ENCODE measurements around the gene ZNF534. TPM values are rescaled to one million over a fixed set of nuclear protein-coding genes. Genes with fewer than 3 reads are reported as not detected.
A peak's percentile ranks its signal among the peaks of the same experiment; 100 is the strongest.

ZNF534 gene
- total and polyA plus RNA-seq, 5 donors from 2014 or later: not detected

DNA sequence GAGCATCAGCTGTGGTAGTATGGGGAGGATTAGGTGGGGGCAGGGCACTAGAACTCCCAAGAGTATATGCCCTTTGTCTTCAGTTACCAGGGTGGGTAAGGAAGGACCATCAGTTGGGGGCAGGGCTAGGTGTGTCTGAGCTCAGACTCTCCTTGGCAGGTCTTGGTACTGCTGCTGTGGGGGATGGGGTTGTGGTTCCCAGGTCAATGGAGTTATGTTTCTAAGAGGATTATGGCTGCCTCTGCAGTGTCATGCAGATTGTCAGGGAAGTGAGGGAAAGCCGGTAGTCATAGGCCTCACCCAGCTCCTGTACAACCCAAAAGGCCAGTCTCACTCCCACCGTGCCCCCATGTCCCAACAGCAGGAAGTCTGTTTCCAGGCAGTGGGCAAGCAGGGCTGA lies 15.6 kb downstream of the ZNF534 start:
- no peak overlapping the region for H3K27ac Mint-ChIP-seq
- ATAC-seq (ENCODE audit: low read depth in 2 of 2): no peak

DNA sequence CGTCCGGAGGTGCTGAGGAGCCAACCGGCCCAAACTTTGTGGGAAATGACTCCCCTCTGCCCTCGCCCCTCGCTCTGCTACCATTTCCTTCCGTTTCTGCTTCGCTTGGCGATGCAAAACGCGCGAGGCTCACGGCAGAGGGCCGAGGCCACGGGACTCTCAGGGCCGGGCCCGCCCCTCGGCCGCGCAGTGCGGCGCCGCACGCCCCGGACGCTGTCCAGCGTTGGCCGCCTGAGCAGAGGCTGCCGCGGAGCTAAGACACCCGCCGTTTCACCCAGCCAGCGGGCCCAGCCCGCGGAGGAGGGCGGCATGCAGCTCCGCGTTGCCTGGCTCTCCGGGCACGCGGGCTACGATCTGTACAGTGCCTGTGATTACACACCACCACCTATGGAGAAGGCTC lies 22.3 kb downstream of the ZNF534 start:
- Mint-ChIP-seq H3K36me3 (peaks cover 25% of the 10 kb centered on the region), H3K9me3 (peaks cover 4 to 80% (median 43%) of the 10 kb centered on the region in 7 donors), H3K4me3 (peak overlapping the region in 1 of 4 donors; percentile 61)

More for the DNA sequence above, 15.6 kb downstream of the ZNF534 start:
- Mint-ChIP-seq H3K4me1 (no peaks in the 10 kb centered on the region), H3K36me3 (no peaks in the 10 kb centered on the region), H3K27me3 (no peaks in the 10 kb centered on the region), H3K9me3 (peaks cover 4 to 79% (median 37%) of the 10 kb centered on the region in 7 donors), H3K4me3 (no peak overlapping the region)
- H3K4me3 ChIP-seq (ENCODE audit: low read depth, low read length): no peak overlapping the region
- DNase-seq: no peak
- no peaks in the 10 kb centered on the region for H3K27me3 ChIP-seq (ENCODE audit: control insufficient read depth, insufficient read depth, low read length)
- H3K36me3 ChIP-seq (ENCODE audit: control insufficient read depth, insufficient read depth, low read length): no peaks in the 10 kb centered on the region
- H3K27ac ChIP-seq (ENCODE audit: insufficient read depth, low read length, poor library complexity, severe bottlenecking): no peak overlapping the region
- peaks cover 24 to 49% of the 10 kb centered on the region in 2 experiments for H3K9me3 ChIP-seq (ENCODE audit: control insufficient read depth in 2 of 2, low read length in 2 of 2)
- H3K4me1 ChIP-seq (ENCODE audit: control insufficient read depth, insufficient read depth, low read length, poor library complexity, severe bottlenecking): no peaks in the 10 kb centered on the region

DNA sequence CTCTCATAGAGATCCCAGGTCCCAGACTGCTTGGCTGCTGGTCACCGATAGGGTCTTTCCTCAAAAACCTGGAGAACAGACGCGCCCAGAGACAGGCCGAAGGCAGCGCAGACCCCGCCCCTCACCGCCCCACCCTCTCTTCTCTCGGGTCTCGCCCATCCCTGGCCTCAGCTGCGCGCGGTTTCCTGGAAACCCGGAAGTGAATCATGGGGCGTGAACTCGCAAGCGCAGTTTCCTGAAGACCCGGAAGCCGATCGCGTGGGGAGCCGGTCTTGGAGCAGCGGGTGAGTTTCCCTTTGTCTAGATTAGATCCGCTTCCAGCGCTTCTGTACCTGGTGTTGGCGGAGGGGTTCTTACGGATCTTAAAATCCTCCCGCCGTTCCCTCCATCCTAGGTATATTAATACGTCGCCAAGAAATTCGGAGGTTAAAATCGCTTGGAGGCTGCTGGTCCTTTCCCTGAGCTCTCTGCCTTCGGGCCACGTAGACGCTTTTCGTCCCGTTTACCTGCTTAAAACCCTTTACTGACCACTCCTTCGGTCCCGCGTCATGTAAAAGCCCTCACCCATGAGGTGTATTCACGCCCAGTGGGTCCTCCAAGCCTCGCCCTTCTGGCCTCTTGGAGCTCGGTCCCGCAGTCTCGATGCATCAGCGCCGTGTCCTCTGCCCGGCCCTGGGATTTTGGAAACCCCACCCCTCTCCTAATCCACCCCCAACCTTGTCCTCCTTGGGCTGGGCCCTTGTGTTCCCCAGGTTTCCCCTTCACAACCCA lies 24.6 kb downstream of the ZNF534 start, which contains the start of gene ZNF578:
ZNF578 (plus strand) TSS at position 230 of the 771 bp plus-strand sequence. CDS start 48,293 bp downstream, outside the sequence.
- Histone ChIP-seq H3K4me3 (ENCODE audit: low read depth, low read length) (peak within 1 kb of the TSS; percentile 85), H3K27me3 (ENCODE audit: control insufficient read depth, insufficient read depth, low read length) (no peaks in the 10 kb centered on the region), H3K27ac (ENCODE audit: insufficient read depth, low read length, poor library complexity, severe bottlenecking) (no peak within 1 kb of the TSS), H3K4me1 (ENCODE audit: control insufficient read depth, insufficient read depth, low read length, poor library complexity, severe bottlenecking) (no peaks in the 10 kb centered on the region), H3K9me3 (ENCODE audit: control insufficient read depth in 2 of 2, low read length in 2 of 2) (peaks cover 56 to 90% of the 10 kb centered on the region in 2 experiments), H3K36me3 (ENCODE audit: control insufficient read depth, insufficient read depth, low read length) (peaks cover 18% of the 10 kb centered on the region)
- Mint-ChIP-seq H3K4me3 (peak within 1 kb of the TSS; percentile 83 to 91 (median 84)), H3K4me1 (peaks cover 0 to 26% (median 3%) of the 10 kb centered on the region in 4 donors), H3K27ac (peak within 1 kb of the TSS in 2 of 3 donors; percentile 14 to 67), H3K27me3 (no peaks in the 10 kb centered on the region), H3K9me3 (peaks cover 0 to 88% (median 46%) of the 10 kb centered on the region in 7 donors), H3K36me3 (peaks cover 47% of the 10 kb centered on the region)
- ATAC-seq (ENCODE audit: low read depth in 2 of 2) (peak; percentile 68 to 73), DNase-seq (peak; percentile 11 to 74 (median 57))

More for the DNA sequence above, 22.3 kb downstream of the ZNF534 start:
- H3K27me3 Mint-ChIP-seq: no peaks in the 10 kb centered on the region
- no peak for DNase-seq
- H3K4me1 Mint-ChIP-seq: peaks cover 0 to 20% (median 3%) of the 10 kb centered on the region in 4 donors
- ATAC-seq (ENCODE audit: low read depth in 2 of 2): no peak
- H3K27ac Mint-ChIP-seq: no peak overlapping the region
- H3K36me3 ChIP-seq (ENCODE audit: control insufficient read depth, insufficient read depth, low read length): peaks cover 3% of the 10 kb centered on the region
- H3K4me3 ChIP-seq (ENCODE audit: low read depth, low read length): no peak overlapping the region
- no peaks in the 10 kb centered on the region for H3K4me1 ChIP-seq (ENCODE audit: control insufficient read depth, insufficient read depth, low read length, poor library complexity, severe bottlenecking)
- no peaks in the 10 kb centered on the region for H3K27me3 ChIP-seq (ENCODE audit: control insufficient read depth, insufficient read depth, low read length)
- H3K27ac ChIP-seq (ENCODE audit: insufficient read depth, low read length, poor library complexity, severe bottlenecking): no peak overlapping the region
- peaks cover 45 to 74% of the 10 kb centered on the region in 2 experiments for H3K9me3 ChIP-seq (ENCODE audit: control insufficient read depth in 2 of 2, low read length in 2 of 2)

GRCh38 chr19:52464798-52465470 lies 36.0 kb downstream of the ZNF534 start:
- Mint-ChIP-seq H3K9me3 (peaks cover 0 to 81% (median 33%) of the 10 kb centered on the region in 7 donors), H3K4me1 (no peaks in the 10 kb centered on the region), H3K27me3 (no peaks in the 10 kb centered on the region), H3K4me3 (no peak overlapping the region), H3K27ac (no peak overlapping the region), H3K36me3 (peaks cover 23% of the 10 kb centered on the region)
- ATAC-seq (ENCODE audit: low read depth in 2 of 2) (no peak), DNase-seq (no peak)
- peaks cover 65 to 96% of the 10 kb centered on the region in 2 experiments for H3K9me3 ChIP-seq (ENCODE audit: control insufficient read depth in 2 of 2, low read length in 2 of 2)
- no peak overlapping the region for H3K27ac ChIP-seq (ENCODE audit: insufficient read depth, low read length, poor library complexity, severe bottlenecking)
- H3K36me3 ChIP-seq (ENCODE audit: control insufficient read depth, insufficient read depth, low read length): no peaks in the 10 kb centered on the region
- no peak overlapping the region for H3K4me3 ChIP-seq (ENCODE audit: low read depth, low read length)
- no peaks in the 10 kb centered on the region for H3K4me1 ChIP-seq (ENCODE audit: control insufficient read depth, insufficient read depth, low read length, poor library complexity, severe bottlenecking)
- H3K27me3 ChIP-seq (ENCODE audit: control insufficient read depth, insufficient read depth, low read length): no peaks in the 10 kb centered on the region

DNA sequence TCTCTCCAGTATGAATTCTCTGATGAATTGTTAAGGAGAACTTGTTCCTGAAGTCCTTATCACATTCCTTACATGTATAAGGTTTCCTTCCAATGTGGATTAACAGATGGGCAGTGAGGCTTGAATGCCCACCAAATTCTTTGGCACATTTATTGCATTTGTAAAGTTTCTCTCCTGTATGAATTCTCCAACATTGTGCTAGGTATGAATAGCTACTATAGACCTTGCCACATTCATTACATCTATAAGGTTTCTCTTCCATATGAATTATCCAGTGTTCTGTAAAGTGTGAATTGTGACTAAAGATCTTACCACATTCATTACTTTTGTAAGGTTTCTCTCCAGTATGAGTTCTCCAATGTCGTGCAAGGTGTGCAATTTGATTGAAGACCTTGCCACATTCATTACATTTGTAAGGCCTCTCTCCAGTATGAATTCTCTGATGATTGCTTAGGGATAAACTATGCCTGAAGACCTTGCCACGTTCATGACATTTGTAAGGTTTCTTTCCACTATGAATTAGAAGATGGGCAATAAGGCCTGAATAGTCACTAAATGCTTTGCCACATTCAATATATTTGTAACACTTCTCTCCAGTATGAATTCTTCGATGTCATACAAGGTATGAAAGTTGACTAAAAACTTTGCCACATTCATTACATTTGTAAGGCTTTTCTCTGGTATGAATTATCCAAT lies 44.9 kb downstream of the ZNF534 start:
- H3K36me3 Mint-ChIP-seq: peaks cover 6% of the 10 kb centered on the region

GRCh38 chr19:52474351-52475127 lies 45.6 kb downstream of the ZNF534 start:
- H3K36me3 ChIP-seq (ENCODE audit: control insufficient read depth, insufficient read depth, low read length): no peaks in the 10 kb centered on the region
- ATAC-seq (ENCODE audit: low read depth in 2 of 2) (no peak), DNase-seq (no peak)
- H3K27me3 Mint-ChIP-seq: no peaks in the 10 kb centered on the region
- no peaks in the 10 kb centered on the region for H3K4me1 Mint-ChIP-seq
- no peaks in the 10 kb centered on the region for H3K27me3 ChIP-seq (ENCODE audit: control insufficient read depth, insufficient read depth, low read length)
- H3K4me1 ChIP-seq (ENCODE audit: control insufficient read depth, insufficient read depth, low read length, poor library complexity, severe bottlenecking): no peaks in the 10 kb centered on the region
- H3K36me3 Mint-ChIP-seq: peaks cover 6% of the 10 kb centered on the region
- peaks cover 0 to 86% (median 36%) of the 10 kb centered on the region in 7 donors for H3K9me3 Mint-ChIP-seq
- H3K9me3 ChIP-seq (ENCODE audit: control insufficient read depth in 2 of 2, low read length in 2 of 2): peaks cover 82 to 98% of the 10 kb centered on the region in 2 experiments
- H3K4me3 ChIP-seq (ENCODE audit: low read depth, low read length): no peak overlapping the region
- no peak overlapping the region for H3K27ac ChIP-seq (ENCODE audit: insufficient read depth, low read length, poor library complexity, severe bottlenecking)
- no peak overlapping the region for H3K4me3 Mint-ChIP-seq
- no peak overlapping the region for H3K27ac Mint-ChIP-seq

More for the DNA sequence above, 44.9 kb downstream of the ZNF534 start:
- H3K27ac ChIP-seq (ENCODE audit: insufficient read depth, low read length, poor library complexity, severe bottlenecking): no peak overlapping the region
- no peaks in the 10 kb centered on the region for H3K27me3 ChIP-seq (ENCODE audit: control insufficient read depth, insufficient read depth, low read length)
- peaks cover 0 to 86% (median 36%) of the 10 kb centered on the region in 7 donors for H3K9me3 Mint-ChIP-seq
- no peaks in the 10 kb centered on the region for H3K27me3 Mint-ChIP-seq
- no peak for DNase-seq
- no peak overlapping the region for H3K4me3 Mint-ChIP-seq
- no peak for ATAC-seq (ENCODE audit: low read depth in 2 of 2)
- H3K4me1 Mint-ChIP-seq: no peaks in the 10 kb centered on the region
- peaks cover 90 to 98% of the 10 kb centered on the region in 2 experiments for H3K9me3 ChIP-seq (ENCODE audit: control insufficient read depth in 2 of 2, low read length in 2 of 2)
- H3K4me3 ChIP-seq (ENCODE audit: low read depth, low read length): no peak overlapping the region
- no peak overlapping the region for H3K27ac Mint-ChIP-seq
- no peaks in the 10 kb centered on the region for H3K36me3 ChIP-seq (ENCODE audit: control insufficient read depth, insufficient read depth, low read length)
- no peaks in the 10 kb centered on the region for H3K4me1 ChIP-seq (ENCODE audit: control insufficient read depth, insufficient read depth, low read length, poor library complexity, severe bottlenecking)

All from CD4-positive, CD25-positive, alpha-beta regulatory T cell (primary cell).